Measurements from ENCODE around the gene MAGOH.

- no peak for TF ChIP-seq CTCF (IDR thresholded peaks at IDR 0.05; ENCODE audit: borderline replicate concordance, extremely low read depth, low read length, poor library complexity, severe bottlenecking)
- TF ChIP-seq EZH2 (IDR thresholded peaks at IDR 0.05; ENCODE audit: borderline replicate concordance, low read depth, low read length, severe bottlenecking), result no peak
Measured at GRCh38 chr1:53272349-53272748, 34.0 kb upstream of the MAGOH start.

Data from DND-41 (cell line).